Measurements from ENCODE around the gene PLA2G2D.

GRCh38 chr1:20090119-20090518 lies 29.2 kb downstream of the PLA2G2D start:
- TF ChIP-seq XRCC5 (IDR thresholded peaks at IDR 0.05; ENCODE audit: low read depth, low read length) (no peak), TAF1 (IDR thresholded peaks at IDR 0.05; ENCODE audit: control insufficient read depth, extremely low read depth, insufficient read depth, low read length, severe bottlenecking) (no peak), TCF7 (IDR thresholded peaks at IDR 0.05; ENCODE audit: borderline replicate concordance) (no peak), ZBTB43 (CRISPR knock-in tag; IDR thresholded peaks at IDR 0.05) (no peak), SMC3 (conservative IDR thresholded peaks at IDR 0.05; ENCODE audit: insufficient read depth, low read depth, low read length) (no peak), RFX5 (IDR thresholded peaks at IDR 0.05; ENCODE audit: low read depth, low read length) (no peak), ESRRA (IDR thresholded peaks at IDR 0.05; ENCODE audit: borderline replicate concordance, low read depth) (no peak), ZNF274 (IDR thresholded peaks at IDR 0.05; ENCODE audit: borderline replicate concordance, low read depth, low read length) (no peak), SP2 (IDR thresholded peaks at IDR 0.05; ENCODE audit: extremely low read depth, low read depth, low read length, poor library complexity, severe bottlenecking) (no peak)
- TF ChIP-seq, protein P1, sequence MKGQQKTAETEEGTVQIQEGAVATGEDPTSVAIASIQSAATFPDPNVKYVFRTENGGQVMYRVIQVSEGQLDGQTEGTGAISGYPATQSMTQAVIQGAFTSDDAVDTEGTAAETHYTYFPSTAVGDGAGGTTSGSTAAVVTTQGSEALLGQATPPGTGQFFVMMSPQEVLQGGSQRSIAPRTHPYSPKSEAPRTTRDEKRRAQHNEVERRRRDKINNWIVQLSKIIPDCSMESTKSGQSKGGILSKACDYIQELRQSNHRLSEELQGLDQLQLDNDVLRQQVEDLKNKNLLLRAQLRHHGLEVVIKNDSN (CRISPR knock-in tag; IDR thresholded peaks at IDR 0.05), result no peak
- TF ChIP-seq, protein P2, sequence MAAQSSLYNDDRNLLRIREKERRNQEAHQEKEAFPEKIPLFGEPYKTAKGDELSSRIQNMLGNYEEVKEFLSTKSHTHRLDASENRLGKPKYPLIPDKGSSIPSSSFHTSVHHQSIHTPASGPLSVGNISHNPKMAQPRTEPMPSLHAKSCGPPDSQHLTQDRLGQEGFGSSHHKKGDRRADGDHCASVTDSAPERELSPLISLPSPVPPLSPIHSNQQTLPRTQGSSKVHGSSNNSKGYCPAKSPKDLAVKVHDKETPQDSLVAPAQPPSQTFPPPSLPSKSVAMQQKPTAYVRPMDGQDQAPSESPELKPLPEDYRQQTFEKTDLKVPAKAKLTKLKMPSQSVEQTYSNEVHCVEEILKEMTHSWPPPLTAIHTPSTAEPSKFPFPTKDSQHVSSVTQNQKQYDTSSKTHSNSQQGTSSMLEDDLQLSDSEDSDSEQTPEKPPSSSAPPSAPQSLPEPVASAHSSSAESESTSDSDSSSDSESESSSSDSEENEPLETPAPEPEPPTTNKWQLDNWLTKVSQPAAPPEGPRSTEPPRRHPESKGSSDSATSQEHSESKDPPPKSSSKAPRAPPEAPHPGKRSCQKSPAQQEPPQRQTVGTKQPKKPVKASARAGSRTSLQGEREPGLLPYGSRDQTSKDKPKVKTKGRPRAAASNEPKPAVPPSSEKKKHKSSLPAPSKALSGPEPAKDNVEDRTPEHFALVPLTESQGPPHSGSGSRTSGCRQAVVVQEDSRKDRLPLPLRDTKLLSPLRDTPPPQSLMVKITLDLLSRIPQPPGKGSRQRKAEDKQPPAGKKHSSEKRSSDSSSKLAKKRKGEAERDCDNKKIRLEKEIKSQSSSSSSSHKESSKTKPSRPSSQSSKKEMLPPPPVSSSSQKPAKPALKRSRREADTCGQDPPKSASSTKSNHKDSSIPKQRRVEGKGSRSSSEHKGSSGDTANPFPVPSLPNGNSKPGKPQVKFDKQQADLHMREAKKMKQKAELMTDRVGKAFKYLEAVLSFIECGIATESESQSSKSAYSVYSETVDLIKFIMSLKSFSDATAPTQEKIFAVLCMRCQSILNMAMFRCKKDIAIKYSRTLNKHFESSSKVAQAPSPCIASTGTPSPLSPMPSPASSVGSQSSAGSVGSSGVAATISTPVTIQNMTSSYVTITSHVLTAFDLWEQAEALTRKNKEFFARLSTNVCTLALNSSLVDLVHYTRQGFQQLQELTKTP (IDR thresholded peaks at IDR 0.05; ENCODE audit: low read depth in 1 of 2, partially characterized antibody in 2 of 2), result no peak
